A673 (cell line): ENCODE data around the gene DIP2A.

Source experiments
- CTCF ChIP-seq: fragments of 300-800, 200-600 bp; sonication (generic); conservative IDR thresholded peaks from 2 replicates; pipeline ENCODE4 v1.5.1; 2017; ENCODE audit warnings: low read depth, mild to moderate bottlenecking, antibody characterized with exemption, low read length, moderate library complexity, mixed read lengths
- EZH2 ChIP-seq: fragments of 200-600 bp; sonication (generic); IDR thresholded peaks from 2 replicates; pipeline ENCODE4 v1.6.1; 2017; ENCODE audit warnings: borderline replicate concordance, low read depth, mild to moderate bottlenecking, mixed read lengths, antibody characterized with exemption, low read length; ENCODE audit not compliant: poor library complexity, severe bottlenecking

DNA sequence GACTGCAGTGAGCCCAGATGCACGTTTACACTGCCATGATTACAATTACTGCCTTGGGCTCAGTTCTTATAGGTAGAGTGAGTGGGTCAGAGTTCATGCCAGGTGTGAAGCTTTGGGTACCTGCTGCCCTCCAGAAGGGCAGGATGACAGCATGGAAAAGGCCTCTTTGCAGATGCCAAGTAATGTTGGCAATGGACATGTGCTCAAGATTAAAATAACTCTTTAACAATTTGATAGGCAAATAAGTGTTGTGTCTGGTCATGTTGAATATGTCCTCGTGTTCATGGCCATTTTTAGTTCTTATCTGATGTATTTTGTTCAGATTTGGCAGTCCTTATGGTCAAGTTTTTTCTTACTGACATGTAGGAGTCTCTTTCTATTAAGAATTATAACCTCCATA lies 111.4 kb downstream of the DIP2A start:
- TF ChIP-seq CTCF: no peak
- TF ChIP-seq EZH2: no peak
